GM12875 (cell line): ENCODE data around the gene ZNF185.

ENCODE experiments used
- H3K4me3 ChIP-seq: one replicate; pipeline ENCODE4 v1.5.1; 2011; ENCODE audit warnings: low read depth, low read length, control low read depth
- TF ChIP-seq, protein P1 (sequence below): IDR thresholded peaks from 2 replicates; pipeline ENCODE4 v1.5.1; 2011; ENCODE audit warnings: low read depth, mild to moderate bottlenecking, control low read depth, inconsistent platforms, low read length, moderate library complexity, borderline replicate concordance; ENCODE audit not compliant: insufficient read depth

ZNF185 gene

DNA sequence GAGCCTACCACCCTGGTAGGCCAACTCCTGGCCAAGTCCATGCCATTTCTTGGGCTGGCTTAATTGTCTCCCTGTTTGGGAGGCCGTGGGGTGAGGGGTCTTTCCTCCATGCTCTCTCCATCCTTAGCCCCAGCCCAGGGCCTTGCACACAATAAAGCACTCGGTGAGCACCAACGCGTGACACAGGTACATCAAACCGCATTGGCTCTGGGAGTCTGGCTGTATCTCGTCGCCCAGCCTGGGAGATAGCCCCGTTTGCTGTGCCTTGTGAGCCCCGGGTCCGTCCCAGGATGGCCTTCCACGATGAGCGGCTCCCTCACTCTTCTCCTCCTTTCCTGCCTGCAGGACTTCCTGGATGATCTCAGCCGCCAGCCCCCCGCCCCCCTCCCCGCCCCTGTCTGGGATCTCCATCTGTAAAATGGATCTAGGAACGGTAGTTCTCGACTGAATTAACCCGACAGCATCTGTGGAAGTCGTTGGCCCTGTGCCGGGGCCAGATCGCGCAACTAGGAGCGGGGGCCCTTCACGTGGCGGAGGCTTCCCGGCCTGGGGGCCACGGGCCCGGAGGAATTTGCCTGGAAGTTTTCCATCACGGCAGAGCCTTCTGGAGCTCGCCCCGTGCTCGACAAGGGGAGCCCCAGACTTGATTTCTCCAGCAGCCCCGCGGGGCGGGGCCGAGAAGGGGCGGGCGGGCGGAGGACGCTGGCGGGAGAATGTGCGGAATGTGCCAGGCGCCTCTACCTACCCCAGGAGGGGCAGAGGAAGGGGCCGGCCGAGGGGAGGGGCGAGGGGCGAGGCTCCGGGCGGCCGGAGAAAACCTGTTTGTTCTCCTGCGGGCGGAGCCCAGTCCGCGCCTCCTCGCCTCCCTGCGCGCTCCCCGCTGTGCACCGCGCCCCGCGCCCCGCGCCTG, at the start of gene ZNF185:
TSS of gene ZNF185 (plus strand) at position 846 of the 910 bp plus-strand sequence. CDS start 16,423 bp downstream, outside the sequence.
- TF ChIP-seq, protein P1, sequence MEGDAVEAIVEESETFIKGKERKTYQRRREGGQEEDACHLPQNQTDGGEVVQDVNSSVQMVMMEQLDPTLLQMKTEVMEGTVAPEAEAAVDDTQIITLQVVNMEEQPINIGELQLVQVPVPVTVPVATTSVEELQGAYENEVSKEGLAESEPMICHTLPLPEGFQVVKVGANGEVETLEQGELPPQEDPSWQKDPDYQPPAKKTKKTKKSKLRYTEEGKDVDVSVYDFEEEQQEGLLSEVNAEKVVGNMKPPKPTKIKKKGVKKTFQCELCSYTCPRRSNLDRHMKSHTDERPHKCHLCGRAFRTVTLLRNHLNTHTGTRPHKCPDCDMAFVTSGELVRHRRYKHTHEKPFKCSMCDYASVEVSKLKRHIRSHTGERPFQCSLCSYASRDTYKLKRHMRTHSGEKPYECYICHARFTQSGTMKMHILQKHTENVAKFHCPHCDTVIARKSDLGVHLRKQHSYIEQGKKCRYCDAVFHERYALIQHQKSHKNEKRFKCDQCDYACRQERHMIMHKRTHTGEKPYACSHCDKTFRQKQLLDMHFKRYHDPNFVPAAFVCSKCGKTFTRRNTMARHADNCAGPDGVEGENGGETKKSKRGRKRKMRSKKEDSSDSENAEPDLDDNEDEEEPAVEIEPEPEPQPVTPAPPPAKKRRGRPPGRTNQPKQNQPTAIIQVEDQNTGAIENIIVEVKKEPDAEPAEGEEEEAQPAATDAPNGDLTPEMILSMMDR = no peak
- no peak within 1 kb of the TSS for H3K4me3 ChIP-seq

DNA sequence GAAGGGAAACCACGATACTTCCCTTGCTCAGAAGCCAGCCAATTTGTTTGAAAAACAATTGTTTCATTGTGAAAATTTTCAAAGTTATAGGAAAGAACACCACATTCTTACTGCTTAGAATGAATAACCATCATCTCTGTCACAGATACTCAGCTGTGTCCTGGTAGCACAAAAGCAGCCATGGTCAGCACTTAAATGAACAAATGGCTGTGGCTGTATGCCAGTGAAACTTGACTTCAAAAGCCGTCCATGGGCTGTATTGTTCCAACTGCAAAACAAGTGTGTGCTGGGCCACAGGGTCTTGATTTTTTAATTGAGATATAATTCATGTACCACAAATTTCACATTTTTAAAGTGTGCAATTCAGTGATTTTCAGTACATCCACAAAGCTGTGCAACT, 47.4 kb upstream of the ZNF185 start:
- TF ChIP-seq, protein P1 = no peak
- H3K4me3 ChIP-seq = no peak overlapping the region

DNA sequence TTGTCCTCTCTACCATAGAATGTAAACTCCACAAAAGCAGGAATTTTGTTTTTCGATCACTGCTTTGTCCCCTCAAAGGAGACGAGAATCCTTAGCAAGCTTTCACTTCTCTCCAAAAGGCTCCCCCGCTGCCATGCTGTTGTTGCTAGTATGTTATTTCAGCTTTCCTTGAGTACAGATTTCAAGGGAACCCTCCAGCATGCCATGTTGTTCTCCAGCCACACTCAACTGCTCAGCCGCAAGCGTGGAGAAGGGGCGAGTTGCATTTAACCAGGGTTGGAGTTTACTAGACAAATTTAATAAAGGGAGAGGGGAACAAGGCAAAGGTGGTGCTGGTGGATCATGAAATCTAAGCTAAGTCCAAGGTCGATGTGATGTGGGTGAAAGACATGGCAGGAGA, 43.9 kb upstream of the ZNF185 start:
- no peak overlapping the region for H3K4me3 ChIP-seq
- TF ChIP-seq, protein P1 = no peak

DNA sequence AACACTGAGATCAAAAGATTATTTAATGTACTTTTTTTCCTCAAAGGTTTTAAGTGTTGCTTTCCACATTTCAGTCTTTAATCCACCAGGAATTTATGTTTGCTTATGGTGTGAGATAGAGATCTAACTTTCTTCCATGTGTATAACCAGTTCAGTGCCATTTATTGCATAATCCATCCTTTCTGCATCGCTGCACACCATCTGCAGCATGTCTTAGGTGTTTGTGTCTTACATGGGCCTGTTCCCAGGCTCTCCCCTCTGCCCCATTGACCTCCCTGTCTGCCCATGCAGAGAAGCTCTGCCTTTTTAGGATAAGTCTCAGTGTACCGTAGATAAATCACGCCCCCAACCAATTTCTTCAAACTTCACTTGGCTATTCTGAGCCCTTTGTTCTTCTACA, 36.8 kb upstream of the ZNF185 start:
- TF ChIP-seq, protein P1 = no peak
- no peak overlapping the region for H3K4me3 ChIP-seq

DNA sequence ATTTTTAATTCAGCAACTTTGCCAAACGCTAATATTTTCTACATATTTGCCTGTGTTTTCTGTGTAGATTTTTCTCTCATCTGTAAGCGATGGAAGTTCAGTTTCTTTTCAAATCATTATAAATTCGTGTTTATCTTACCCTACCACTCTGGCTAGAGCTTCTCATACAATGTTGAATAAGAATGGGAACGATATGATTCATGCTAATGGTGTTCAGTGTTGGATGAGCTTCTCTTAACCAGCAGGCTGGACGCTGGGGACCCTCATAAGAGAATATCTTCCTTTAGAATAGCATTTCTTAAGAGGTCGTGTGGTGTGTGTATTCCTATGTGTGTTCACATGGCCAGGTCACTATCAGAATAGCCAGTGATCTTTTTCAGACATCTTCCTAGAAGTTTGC, 36.0 kb upstream of the ZNF185 start:
- H3K4me3 ChIP-seq = no peak overlapping the region
- TF ChIP-seq, protein P1 = no peak

DNA sequence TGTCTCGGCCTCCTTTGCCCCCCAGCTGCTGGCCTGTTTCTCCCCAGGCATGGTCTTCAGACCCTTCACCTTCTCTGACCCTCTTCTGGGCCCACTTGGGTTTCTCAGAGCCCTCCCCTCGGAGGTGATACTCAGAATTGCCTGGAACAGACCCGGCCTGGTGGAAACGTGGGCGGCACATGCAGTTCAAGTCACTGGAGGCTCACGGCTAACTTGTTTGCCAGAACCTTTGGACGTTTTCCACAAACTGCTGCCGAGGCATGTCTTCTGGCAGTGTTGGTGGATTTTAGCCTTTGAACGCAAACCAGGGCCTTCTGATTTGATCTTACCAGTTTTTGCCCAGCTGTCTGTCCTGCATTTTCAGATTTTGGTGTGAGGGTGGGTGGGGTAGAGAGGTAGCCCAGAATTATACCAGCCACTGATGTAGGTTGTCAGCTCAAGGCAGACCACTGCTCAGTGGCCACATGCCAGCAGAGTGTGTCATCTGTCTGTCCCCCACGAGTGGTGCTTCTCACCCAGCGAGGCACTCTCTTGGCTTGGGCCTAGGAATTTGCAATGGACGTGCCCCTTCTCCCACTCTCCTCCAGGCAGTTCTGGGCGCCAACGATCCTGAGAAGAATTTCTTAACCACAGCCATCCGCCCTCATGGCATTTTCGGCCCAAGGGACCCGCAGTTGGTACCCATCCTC, 32.5 kb upstream of the ZNF185 start:
- TF ChIP-seq, protein P1 = no peak
- H3K4me3 ChIP-seq = no peak overlapping the region

DNA sequence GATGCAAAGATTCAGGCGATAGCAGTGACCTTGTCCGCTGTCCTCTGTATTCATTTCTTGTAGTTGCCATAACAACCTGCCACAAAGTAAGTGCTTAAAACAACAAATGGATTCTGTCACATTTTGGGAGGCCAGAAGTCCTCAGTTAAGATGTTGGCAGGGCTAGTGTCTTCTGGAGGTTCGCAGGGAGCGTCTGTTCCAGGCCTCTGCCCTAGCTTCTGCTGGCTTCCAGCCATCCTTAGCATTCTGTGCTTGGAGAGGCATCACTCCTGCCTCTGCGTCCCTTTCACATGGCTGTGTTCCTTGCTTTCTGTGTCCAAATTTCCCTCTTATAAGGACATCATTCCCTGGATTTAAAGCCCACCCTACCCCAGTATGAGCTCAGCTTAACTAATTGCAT, 31.5 kb upstream of the ZNF185 start:
- TF ChIP-seq, protein P1 = no peak
- H3K4me3 ChIP-seq = no peak overlapping the region
